HG02763 (cell line): ENCODE measurements around the gene UTS2R.

ENCODE experiments used
- ATAC-seq: cut with Tn5 transposase; IDR thresholded peaks from one replicate; pipeline ENCODE4 v1.9.1; 2021; ENCODE audit warnings: mild to moderate bottlenecking, moderate library complexity; ENCODE audit not compliant: unreplicated experiment

UTS2R gene

DNA sequence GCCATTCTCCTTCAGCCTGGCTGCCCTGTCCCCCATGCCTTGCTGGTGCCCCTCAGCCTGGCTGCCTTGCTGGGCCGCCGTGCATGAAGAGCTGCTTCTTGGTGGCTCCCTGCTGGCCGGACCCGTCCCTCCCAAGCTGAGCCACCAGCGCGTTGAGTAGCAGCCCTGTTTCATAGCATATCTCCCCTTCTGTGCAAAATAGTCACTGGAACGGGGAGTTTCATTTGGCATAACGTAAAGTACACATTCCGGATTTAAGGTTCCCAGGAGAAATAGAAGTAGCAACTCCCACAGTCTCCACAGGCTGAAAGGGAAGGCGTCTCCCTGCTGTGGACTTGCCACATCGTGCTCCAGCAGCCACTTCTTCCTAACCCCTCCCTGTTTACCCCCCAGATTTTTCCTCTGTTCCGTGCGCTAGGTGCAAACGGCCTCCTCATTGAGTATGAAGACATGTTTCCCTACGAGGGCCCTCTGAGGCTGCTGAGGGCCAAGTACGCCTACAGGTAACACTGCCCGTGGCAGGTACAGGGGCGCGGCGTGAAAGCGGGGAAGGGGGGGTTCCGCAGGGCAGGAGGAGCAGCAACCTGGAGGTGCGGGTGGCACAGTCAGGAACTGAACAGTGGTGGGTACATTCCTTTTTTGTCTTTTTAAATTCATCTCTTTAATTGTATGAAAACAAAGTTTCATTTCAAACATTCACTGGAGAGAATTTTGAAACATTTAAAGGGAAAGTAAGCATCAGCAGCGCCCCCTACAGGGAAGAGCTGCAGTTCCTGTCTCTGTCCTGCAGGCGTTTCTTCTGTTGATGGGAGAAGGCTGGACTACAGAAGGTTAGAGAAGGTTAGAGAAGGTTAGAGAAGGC is 52.7 kb downstream of the UTS2R start:
- no peak for ATAC-seq

DNA sequence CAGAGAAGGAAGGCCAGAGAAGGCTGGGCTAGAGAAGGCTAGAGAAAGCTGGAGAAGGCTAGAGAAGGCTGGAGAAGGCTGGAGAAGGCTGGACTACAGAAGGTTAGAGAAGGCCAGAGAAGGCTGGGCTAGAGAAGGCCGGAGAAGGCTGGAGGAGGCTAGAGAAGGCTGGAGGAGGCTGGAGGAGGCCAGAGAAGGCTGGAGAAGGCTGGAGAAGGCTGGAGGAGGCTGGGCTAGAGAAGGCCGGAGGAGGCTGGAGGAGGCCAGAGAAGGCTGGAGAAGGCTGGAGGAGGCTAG is 53.2 kb downstream of the UTS2R start:
- no peak for ATAC-seq
